HG03558 (cell line): ENCODE measurements around the gene CLEC7A.

Experiments used
- ATAC-seq: cut with Tn5 transposase; IDR thresholded peaks from one replicate; pipeline ENCODE4 v1.9.1; 2021; ENCODE audit warnings: moderate number of reproducible peaks; ENCODE audit not compliant: unreplicated experiment; ENCODE audit errors: extremely low read depth

The CLEC7A gene

GRCh38 chr12:10130042-10130441 is at the start of gene CLEC7A:
Gene CLEC7A (minus strand): TSS chr12:10130199. CDS start chr12:10130082, 117 bp downstream.
- ATAC-seq: peak; percentile 87

- ATAC-seq: no peak
Observed at GRCh38 chr12:10179776-10180181, 49.8 kb upstream of the CLEC7A start.

- ATAC-seq: no peak
Observed at GRCh38 chr12:10178821-10179220, 48.8 kb upstream of the CLEC7A start, which contains the start of gene TMEM52B. Gene TMEM52B (plus strand): TSS chr12:10179032. CDS start chr12:10179575, 543 bp downstream.

GRCh38 chr12:10175846-10176636 is 46.0 kb upstream of the CLEC7A start:
- no peak for ATAC-seq

- ATAC-seq: no peak
Observed at GRCh38 chr12:10174986-10175614, 45.1 kb upstream of the CLEC7A start.

- no peak for ATAC-seq
Observed at GRCh38 chr12:10171973-10172728, 42.2 kb upstream of the CLEC7A start, which contains the start of gene OLR1. Gene OLR1 (minus strand): TSS chr12:10172132. CDS start chr12:10172077, 55 bp downstream.

- no peak for ATAC-seq
Observed at GRCh38 chr12:10170216-10170615, 40.2 kb upstream of the CLEC7A start.

GRCh38 chr12:10169104-10169503 is 39.1 kb upstream of the CLEC7A start:
- ATAC-seq: no peak

GRCh38 chr12:10167599-10167998 is 37.6 kb upstream of the CLEC7A start:
- ATAC-seq: no peak

- ATAC-seq: no peak
Observed at GRCh38 chr12:10165421-10165820, 35.4 kb upstream of the CLEC7A start.

GRCh38 chr12:10163084-10163483 is 33.1 kb upstream of the CLEC7A start:
- ATAC-seq: no peak

GRCh38 chr12:10160617-10161385 is 30.8 kb upstream of the CLEC7A start:
- no peak for ATAC-seq

GRCh38 chr12:10159280-10159679 is 29.3 kb upstream of the CLEC7A start:
- no peak for ATAC-seq

- no peak for ATAC-seq
Observed at GRCh38 chr12:10158406-10158805, 28.4 kb upstream of the CLEC7A start.

- ATAC-seq: no peak
Observed at GRCh38 chr12:10155966-10156365, 26.0 kb upstream of the CLEC7A start.

- no peak for ATAC-seq
Observed at GRCh38 chr12:10154145-10154496, 24.1 kb upstream of the CLEC7A start.

GRCh38 chr12:10153271-10154144 is 23.5 kb upstream of the CLEC7A start:
- ATAC-seq: no peak

- no peak for ATAC-seq
Observed at GRCh38 chr12:10151621-10152020, 21.6 kb upstream of the CLEC7A start.

GRCh38 chr12:10147714-10148403 is 17.9 kb upstream of the CLEC7A start:
- no peak for ATAC-seq
